ENCODE results near the gene KRT7. TPM values are rescaled to one million over a fixed set of nuclear protein-coding genes. Genes with fewer than 3 reads are reported as not detected.

The KRT7 gene
- total and polyA plus RNA-seq, 2 donors (not counting 1 experiment from before 2014, with no cell fraction given), result not detected

GRCh38 chr12:52211716-52212585, 21.1 kb upstream of the KRT7 start:
- no peak overlapping the region for H3K4me2 ChIP-seq (replicated peaks; ENCODE audit: low read depth, low read length, poor library complexity, severe bottlenecking)
- H3K79me2 ChIP-seq (ENCODE audit: control insufficient read depth, insufficient read depth, low read length), result no peaks in the 10 kb centered on the region
- H3K4me1 ChIP-seq (ENCODE audit: control insufficient read depth in 2 of 2, insufficient read depth in 2 of 2, low read length in 2 of 2), result no peaks in the 10 kb centered on the region
- POLR2A ChIA-PET, result no interaction called here
- no peaks in the 10 kb centered on the region for H3K4me1 Mint-ChIP-seq
- no peak for ATAC-seq (ENCODE audit: low read depth)
- intact Hi-C loops (cut with micrococcal nuclease), result no loop called here
- CTCF ChIA-PET, result no interaction called here
- H3K4me3 ChIP-seq (ENCODE audit: control extremely low read depth in 1 of 5, extremely low read depth in 1 of 5, insufficient read depth in 1 of 5, low read depth in 2 of 5, low read length in 4 of 5), result no peak overlapping the region
- peaks cover 43% of the 10 kb centered on the region for H3K27me3 Mint-ChIP-seq
- no peaks in the 10 kb centered on the region for H3K9me3 ChIP-seq (ENCODE audit: control extremely low read depth in 1 of 3, control insufficient read depth in 2 of 3, insufficient read depth in 1 of 3, low read length in 2 of 3)
- H4K20me1 ChIP-seq (ENCODE audit: control insufficient read depth, insufficient read depth, low read length, poor library complexity, severe bottlenecking), result no peaks in the 10 kb centered on the region
- H3K9me3 Mint-ChIP-seq (ENCODE audit: insufficient read depth), result no peaks in the 10 kb centered on the region
- H3K27ac Mint-ChIP-seq, result no peak overlapping the region
- WGBS (ENCODE audit: insufficient coverage), result 86% methylated on average over 10 of the region's 13 CpGs
- no peak overlapping the region for H3K4me3 Mint-ChIP-seq
- no peaks in the 10 kb centered on the region for H3K36me3 ChIP-seq (replicated peaks in 1 of 2; ENCODE audit: control extremely low read depth in 1 of 2, control insufficient read depth in 1 of 2, extremely low read depth in 1 of 2, insufficient read depth in 2 of 2, low read length in 1 of 2)
- peaks cover 0 to 4% (median 0%) of the 10 kb centered on the region in 4 experiments for H3K27me3 ChIP-seq (replicated peaks in 1 of 4; ENCODE audit: control extremely low read depth in 1 of 4, control insufficient read depth in 3 of 4, insufficient read depth in 4 of 4, low read length in 3 of 4)
- TF ChIP-seq EZH2 (IDR thresholded peaks at IDR 0.05; ENCODE audit: borderline replicate concordance, insufficient read depth, low read depth, low read length, poor library complexity, severe bottlenecking) (no peak), CTCF (IDR thresholded peaks at IDR 0.05) (no peak)
- no peak overlapping the region for H2AFZ ChIP-seq (ENCODE audit: insufficient read depth, low read depth, low read length, poor library complexity, severe bottlenecking)
- DNase-seq, result no peak
- no peak overlapping the region for H3K9ac ChIP-seq (ENCODE audit: low read length)
- no peak overlapping the region for H3K27ac ChIP-seq (ENCODE audit: low read length in 2 of 2)
